DOHH2 (cell line): ENCODE results near the gene WDR35.

ENCODE experiments used
- EZH2phosphoT487 ChIP-seq: fragments of 200-600 bp; sonication (generic); IDR thresholded peaks from 2 replicates; pipeline ENCODE4 v1.6.1; 2017; ENCODE audit warnings: borderline replicate concordance, mild to moderate bottlenecking, antibody characterized with exemption, low read length, moderate library complexity, mixed read lengths
- TF ChIP-seq, protein P1 (sequence below): fragments of 200-600 bp; sonication (generic); IDR thresholded peaks from one replicate; pipeline ENCODE4 v1.5.1; 2014; ENCODE audit warnings: antibody characterized with exemption, mild to moderate bottlenecking, low read depth, low read length; ENCODE audit not compliant: poor library complexity, severe bottlenecking

GRCh38 chr2:20021405-20022009 lies 31.6 kb upstream of the WDR35 start:
- TF ChIP-seq, protein P1, sequence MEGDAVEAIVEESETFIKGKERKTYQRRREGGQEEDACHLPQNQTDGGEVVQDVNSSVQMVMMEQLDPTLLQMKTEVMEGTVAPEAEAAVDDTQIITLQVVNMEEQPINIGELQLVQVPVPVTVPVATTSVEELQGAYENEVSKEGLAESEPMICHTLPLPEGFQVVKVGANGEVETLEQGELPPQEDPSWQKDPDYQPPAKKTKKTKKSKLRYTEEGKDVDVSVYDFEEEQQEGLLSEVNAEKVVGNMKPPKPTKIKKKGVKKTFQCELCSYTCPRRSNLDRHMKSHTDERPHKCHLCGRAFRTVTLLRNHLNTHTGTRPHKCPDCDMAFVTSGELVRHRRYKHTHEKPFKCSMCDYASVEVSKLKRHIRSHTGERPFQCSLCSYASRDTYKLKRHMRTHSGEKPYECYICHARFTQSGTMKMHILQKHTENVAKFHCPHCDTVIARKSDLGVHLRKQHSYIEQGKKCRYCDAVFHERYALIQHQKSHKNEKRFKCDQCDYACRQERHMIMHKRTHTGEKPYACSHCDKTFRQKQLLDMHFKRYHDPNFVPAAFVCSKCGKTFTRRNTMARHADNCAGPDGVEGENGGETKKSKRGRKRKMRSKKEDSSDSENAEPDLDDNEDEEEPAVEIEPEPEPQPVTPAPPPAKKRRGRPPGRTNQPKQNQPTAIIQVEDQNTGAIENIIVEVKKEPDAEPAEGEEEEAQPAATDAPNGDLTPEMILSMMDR, result no peak
- no peak for TF ChIP-seq EZH2phosphoT487
